ENCODE data around the gene RHBDL1. TPM values are rescaled to one million over a fixed set of nuclear protein-coding genes. Genes with fewer than 3 reads are reported as not detected.

The RHBDL1 gene
- total and polyA plus RNA-seq, 2 experiments from 2014 or later: 8.4 to 10.1 TPM

DNA sequence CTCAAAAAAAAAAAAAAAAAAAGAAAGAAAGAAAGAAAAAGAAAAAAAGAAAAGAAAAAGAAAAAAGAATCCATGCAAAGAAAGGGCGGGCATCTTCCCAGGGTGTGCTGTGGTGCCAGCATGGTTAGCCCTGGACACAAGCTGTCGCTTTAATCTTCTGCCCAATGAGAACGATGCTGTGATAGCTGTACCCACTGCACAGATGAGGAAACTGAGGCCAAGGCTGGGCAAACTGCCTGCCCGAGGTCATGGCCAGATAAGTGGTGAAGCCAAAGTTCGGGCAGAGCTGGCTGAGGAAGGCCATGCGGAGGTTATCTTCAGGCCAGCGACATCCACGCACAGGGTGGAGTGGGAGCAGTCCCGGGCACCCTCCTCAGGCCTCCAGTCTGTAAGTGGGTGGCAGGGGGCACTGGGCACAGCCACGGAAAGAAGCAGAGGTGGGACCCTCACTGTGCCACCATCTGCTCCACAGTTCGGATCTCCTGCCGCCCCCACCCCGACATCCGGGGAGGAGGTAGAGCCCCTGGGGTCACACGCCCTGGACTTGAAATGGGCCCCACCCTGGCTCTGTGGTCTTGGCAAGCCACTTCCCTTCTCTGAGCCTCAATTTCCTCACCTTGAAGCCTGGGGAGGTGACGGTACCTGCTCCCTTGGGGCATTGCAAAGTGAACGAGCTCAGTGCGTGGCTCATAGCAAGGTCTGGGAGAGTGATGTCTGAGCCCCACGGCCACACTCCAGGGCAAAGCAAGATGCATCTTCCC lies 23.6 kb downstream of the RHBDL1 start (continued):
- TF ChIP-seq, protein P1, sequence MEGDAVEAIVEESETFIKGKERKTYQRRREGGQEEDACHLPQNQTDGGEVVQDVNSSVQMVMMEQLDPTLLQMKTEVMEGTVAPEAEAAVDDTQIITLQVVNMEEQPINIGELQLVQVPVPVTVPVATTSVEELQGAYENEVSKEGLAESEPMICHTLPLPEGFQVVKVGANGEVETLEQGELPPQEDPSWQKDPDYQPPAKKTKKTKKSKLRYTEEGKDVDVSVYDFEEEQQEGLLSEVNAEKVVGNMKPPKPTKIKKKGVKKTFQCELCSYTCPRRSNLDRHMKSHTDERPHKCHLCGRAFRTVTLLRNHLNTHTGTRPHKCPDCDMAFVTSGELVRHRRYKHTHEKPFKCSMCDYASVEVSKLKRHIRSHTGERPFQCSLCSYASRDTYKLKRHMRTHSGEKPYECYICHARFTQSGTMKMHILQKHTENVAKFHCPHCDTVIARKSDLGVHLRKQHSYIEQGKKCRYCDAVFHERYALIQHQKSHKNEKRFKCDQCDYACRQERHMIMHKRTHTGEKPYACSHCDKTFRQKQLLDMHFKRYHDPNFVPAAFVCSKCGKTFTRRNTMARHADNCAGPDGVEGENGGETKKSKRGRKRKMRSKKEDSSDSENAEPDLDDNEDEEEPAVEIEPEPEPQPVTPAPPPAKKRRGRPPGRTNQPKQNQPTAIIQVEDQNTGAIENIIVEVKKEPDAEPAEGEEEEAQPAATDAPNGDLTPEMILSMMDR (conservative IDR thresholded peaks at IDR 0.05; ENCODE audit: low read depth in 2 of 2): no peak
- TF ChIP-seq ZNF114 (CRISPR knock-in tag; IDR thresholded peaks at IDR 0.05): no peak
- TF ChIP-seq ZNF331 (CRISPR knock-in tag; IDR thresholded peaks at IDR 0.05; ENCODE audit: low read depth): no peak
- TF ChIP-seq, protein P2, sequence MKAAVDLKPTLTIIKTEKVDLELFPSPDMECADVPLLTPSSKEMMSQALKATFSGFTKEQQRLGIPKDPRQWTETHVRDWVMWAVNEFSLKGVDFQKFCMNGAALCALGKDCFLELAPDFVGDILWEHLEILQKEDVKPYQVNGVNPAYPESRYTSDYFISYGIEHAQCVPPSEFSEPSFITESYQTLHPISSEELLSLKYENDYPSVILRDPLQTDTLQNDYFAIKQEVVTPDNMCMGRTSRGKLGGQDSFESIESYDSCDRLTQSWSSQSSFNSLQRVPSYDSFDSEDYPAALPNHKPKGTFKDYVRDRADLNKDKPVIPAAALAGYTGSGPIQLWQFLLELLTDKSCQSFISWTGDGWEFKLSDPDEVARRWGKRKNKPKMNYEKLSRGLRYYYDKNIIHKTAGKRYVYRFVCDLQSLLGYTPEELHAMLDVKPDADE (IDR thresholded peaks at IDR 0.05): no peak
- no peak for TF ChIP-seq CREB1 (CRISPR knock-in tag; IDR thresholded peaks at IDR 0.05; ENCODE audit: low read depth)
- TF ChIP-seq NANOG (IDR thresholded peaks at IDR 0.05; ENCODE audit: borderline replicate concordance): no peak
- TF ChIP-seq POLR2AphosphoS5 (IDR thresholded peaks at IDR 0.05; ENCODE audit: low read depth): no peak
- TF ChIP-seq JUNB (IDR thresholded peaks at IDR 0.05; ENCODE audit: unreplicated experiment): no peak

DNA sequence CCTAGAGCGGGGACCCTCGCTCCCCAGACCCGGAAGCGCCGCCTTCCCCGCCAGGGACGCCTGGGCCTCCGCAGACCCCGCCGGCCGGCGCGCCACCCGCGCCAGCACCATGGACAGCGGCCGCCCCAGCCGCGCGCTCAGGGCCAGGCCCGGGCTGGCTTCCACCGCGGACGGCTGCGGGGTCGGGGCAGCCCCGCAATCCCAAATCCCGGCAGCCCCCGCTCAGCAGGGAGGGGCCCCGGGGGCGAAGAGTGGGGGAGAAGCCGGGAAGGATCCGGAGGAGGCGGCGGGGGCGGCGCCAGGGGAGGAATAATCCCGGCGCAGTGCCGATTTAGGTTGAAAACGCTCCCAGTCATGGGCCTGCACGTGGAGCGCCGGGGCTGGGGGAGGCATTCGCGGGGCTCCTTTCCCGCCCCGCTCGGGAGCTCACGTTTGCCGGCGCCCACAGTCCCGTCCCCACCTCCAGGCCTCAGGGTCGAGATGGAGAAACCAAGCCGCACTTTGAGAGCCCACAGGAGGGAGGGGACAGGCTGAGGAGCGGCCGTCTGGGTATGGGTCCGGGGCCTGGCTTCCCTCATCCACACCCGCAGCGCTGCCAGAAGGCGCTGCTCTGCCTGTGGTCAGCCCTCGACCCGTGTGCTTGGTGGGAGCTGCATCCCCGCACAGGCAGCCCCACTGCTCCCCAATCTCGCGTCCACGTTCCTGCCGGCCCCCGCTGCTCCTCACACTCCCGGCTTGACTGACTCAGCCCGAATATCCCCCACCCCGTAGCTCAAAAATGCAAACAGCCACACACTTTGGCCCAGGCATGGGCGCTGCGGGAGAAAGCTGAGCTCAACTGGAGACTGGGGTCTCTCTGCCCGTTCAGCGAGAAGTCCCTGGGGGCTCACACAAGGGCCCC lies 25.5 kb downstream of the RHBDL1 start:
- Mint-ChIP-seq H3K4me1 (no peaks in the 10 kb centered on the region), H3K36me3 (ENCODE audit: low read depth) (no peaks in the 10 kb centered on the region), H3K4me3 (no peak overlapping the region), H3K27ac (no peak overlapping the region), H3K9me3 (no peaks in the 10 kb centered on the region; the same call in 2 of the 3 replicates), H3K27me3 (ENCODE audit: insufficient read depth, low read depth, poor library complexity) (peaks cover 71% of the 10 kb centered on the region)
- H3K4me2 ChIP-seq: peak overlapping the region; percentile 68; the same call in 1 of the 2 replicates
- no peak overlapping the region for H3K27ac ChIP-seq (ENCODE audit: low read depth)
- no peak overlapping the region for H2AFZ ChIP-seq
- no peaks in the 10 kb centered on the region; the same call in 1 of the 2 replicates for H4K20me1 ChIP-seq (replicated peaks; ENCODE audit: insufficient read depth)
- peaks cover 84% of the 10 kb centered on the region for H3K27me3 ChIP-seq (ENCODE audit: insufficient read depth)
- ATAC-seq (peak; percentile 79), DNase-seq (ENCODE audit: low spot score) (peak; percentile 71)
- no peaks in the 10 kb centered on the region for H3F3A ChIP-seq (replicated peaks; ENCODE audit: low read depth)
- no peaks in the 10 kb centered on the region for H3K36me3 ChIP-seq (ENCODE audit: insufficient read depth)
- H3K4me1 ChIP-seq (ENCODE audit: insufficient read depth): no peaks in the 10 kb centered on the region; the same call in 1 of the 2 replicates
- H3K9me2 ChIP-seq (ENCODE audit: insufficient read depth): no peaks in the 10 kb centered on the region
- H3K79me2 ChIP-seq (replicated peaks; ENCODE audit: insufficient read depth): no peaks in the 10 kb centered on the region
- H3K4me3 ChIP-seq: peak overlapping the region; percentile 46
- TF ChIP-seq EZH2phosphoT487 (IDR thresholded peaks at IDR 0.05; ENCODE audit: unreplicated experiment) (no peak), EZH2 (IDR thresholded peaks at IDR 0.05; ENCODE audit: low read depth, unreplicated experiment) (peak; percentile 39), ZNF331 (CRISPR knock-in tag; IDR thresholded peaks at IDR 0.05; ENCODE audit: low read depth) (no peak)
- TF ChIP-seq, protein P2 (IDR thresholded peaks at IDR 0.05): no peak
- TF ChIP-seq, protein P1 (conservative IDR thresholded peaks at IDR 0.05; ENCODE audit: low read depth in 2 of 2): no peak
- TF ChIP-seq, protein P3, sequence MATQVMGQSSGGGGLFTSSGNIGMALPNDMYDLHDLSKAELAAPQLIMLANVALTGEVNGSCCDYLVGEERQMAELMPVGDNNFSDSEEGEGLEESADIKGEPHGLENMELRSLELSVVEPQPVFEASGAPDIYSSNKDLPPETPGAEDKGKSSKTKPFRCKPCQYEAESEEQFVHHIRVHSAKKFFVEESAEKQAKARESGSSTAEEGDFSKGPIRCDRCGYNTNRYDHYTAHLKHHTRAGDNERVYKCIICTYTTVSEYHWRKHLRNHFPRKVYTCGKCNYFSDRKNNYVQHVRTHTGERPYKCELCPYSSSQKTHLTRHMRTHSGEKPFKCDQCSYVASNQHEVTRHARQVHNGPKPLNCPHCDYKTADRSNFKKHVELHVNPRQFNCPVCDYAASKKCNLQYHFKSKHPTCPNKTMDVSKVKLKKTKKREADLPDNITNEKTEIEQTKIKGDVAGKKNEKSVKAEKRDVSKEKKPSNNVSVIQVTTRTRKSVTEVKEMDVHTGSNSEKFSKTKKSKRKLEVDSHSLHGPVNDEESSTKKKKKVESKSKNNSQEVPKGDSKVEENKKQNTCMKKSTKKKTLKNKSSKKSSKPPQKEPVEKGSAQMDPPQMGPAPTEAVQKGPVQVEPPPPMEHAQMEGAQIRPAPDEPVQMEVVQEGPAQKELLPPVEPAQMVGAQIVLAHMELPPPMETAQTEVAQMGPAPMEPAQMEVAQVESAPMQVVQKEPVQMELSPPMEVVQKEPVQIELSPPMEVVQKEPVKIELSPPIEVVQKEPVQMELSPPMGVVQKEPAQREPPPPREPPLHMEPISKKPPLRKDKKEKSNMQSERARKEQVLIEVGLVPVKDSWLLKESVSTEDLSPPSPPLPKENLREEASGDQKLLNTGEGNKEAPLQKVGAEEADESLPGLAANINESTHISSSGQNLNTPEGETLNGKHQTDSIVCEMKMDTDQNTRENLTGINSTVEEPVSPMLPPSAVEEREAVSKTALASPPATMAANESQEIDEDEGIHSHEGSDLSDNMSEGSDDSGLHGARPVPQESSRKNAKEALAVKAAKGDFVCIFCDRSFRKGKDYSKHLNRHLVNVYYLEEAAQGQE (IDR thresholded peaks at IDR 0.05; ENCODE audit: unreplicated experiment): peak; percentile 84
